AG04449 (cell line): Measurements from ENCODE around the gene IL24.

Experiments used
- CTCF ChIA-PET: fragments of 350-600 bp; formaldehyde crosslinking; extraction: SDS; loops from one replicate; lab custom pipeline; 2021; ENCODE audit warnings: antibody characterized with exemption; lab: Yijun Ruan, JAX
- POLR2A ChIA-PET: fragments of 400-600, 350-600 bp; formaldehyde crosslinking; extraction: SDS; loops from one replicate; lab custom pipeline; 2020; ENCODE audit warnings: antibody characterized with exemption, inconsistent platforms; lab: Yijun Ruan, JAX
- DNase-seq: peaks from one replicate; pipeline ENCODE4 v3.0.0-alpha.2; 2010; ENCODE audit warnings: low read depth, low spot score
- H3K4me3 ChIP-seq: 2 replicates; pipeline ENCODE4 v1.5.1; 2011; ENCODE audit warnings: low read depth, mild to moderate bottlenecking, control low read depth, low read length
- TF ChIP-seq, protein P1 (sequence below): IDR thresholded peaks from one replicate; pipeline ENCODE4 v1.5.1; 2011; ENCODE audit warnings: mild to moderate bottlenecking, moderate library complexity, low read length, control low read depth, inconsistent platforms; ENCODE audit not compliant: insufficient read depth; ENCODE audit errors: missing control alignments

Gene IL24

DNA sequence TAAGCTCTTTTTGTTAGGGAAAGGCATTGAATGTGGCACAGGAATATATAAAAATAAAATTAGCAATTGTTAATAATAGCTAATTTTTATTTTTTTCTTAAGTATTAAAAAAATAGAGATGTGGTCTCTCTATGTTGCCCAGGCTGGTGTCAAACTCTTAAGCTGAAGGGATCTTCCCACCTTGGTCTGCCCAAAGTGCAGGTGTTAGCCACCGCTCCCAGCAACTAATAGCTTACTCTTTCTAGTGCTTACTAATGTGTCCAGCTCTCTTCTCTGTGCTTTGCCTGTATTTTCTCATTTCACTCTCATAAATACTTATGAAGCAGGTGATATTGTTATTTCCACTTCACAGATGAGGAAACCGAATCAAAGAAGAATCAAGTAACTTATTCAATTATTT is 13.4 kb upstream of the IL24 start:
- CTCF ChIA-PET: interaction anchor here (0.6 to 2.9 kb wide), 9 partner anchors 9 to 271 kb away, joined by 3 to 16 read pairs (median 4); partner anchors contain the start of genes EIF2D and IL20
- TF ChIP-seq, protein P1, sequence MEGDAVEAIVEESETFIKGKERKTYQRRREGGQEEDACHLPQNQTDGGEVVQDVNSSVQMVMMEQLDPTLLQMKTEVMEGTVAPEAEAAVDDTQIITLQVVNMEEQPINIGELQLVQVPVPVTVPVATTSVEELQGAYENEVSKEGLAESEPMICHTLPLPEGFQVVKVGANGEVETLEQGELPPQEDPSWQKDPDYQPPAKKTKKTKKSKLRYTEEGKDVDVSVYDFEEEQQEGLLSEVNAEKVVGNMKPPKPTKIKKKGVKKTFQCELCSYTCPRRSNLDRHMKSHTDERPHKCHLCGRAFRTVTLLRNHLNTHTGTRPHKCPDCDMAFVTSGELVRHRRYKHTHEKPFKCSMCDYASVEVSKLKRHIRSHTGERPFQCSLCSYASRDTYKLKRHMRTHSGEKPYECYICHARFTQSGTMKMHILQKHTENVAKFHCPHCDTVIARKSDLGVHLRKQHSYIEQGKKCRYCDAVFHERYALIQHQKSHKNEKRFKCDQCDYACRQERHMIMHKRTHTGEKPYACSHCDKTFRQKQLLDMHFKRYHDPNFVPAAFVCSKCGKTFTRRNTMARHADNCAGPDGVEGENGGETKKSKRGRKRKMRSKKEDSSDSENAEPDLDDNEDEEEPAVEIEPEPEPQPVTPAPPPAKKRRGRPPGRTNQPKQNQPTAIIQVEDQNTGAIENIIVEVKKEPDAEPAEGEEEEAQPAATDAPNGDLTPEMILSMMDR: no peak
- no peak overlapping the region for H3K4me3 ChIP-seq
- POLR2A ChIA-PET: no interaction called here
- DNase-seq: no peak

DNA sequence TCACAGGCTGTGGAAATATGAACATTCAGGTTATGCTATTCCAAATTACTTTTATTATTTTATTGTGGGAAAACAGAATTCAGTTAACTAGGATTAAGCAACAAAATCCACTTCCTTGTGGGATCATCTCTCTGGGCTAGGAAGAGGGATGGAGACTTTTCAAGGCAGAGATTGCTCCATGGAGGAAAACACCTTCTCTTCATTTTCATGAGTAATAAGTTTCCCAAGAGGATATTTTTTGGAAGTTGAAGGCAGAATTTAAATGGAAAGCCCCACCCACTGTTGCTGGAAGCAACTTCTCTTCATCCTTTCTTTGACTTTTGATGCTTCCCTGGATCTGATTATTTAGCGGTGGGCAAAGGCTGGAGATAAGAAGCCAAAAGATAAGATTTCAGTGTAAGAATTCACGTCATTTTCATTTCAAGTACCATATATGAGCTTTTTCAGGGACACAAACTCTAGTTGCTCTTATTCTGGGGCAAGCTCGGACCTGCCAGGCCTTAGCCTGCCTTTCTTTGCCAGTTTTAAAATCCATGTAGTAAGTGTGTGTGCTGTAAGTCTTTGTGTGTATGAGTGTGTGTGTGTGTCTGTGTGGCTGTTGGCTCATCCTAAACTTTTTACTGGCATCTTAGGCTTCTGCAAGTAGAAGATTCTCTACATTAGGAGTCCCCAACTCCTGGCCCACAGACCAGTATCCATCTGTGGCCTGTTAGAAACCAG is 11.7 kb upstream of the IL24 start:
- ChIA-PET CTCF (interaction anchor here (1.4 to 3.1 kb wide), 5 partner anchors 20 to 251 kb away, joined by 4 to 16 read pairs (median 10); partner anchors contain the start of gene IL20), POLR2A (interaction anchor here (0.7 kb wide), 1 partner anchor 396 kb away, joined by 3 read pairs; no protein-coding TSS in a partner anchor)
- no peak for DNase-seq
- TF ChIP-seq, protein P1: no peak
- no peak overlapping the region for H3K4me3 ChIP-seq

DNA sequence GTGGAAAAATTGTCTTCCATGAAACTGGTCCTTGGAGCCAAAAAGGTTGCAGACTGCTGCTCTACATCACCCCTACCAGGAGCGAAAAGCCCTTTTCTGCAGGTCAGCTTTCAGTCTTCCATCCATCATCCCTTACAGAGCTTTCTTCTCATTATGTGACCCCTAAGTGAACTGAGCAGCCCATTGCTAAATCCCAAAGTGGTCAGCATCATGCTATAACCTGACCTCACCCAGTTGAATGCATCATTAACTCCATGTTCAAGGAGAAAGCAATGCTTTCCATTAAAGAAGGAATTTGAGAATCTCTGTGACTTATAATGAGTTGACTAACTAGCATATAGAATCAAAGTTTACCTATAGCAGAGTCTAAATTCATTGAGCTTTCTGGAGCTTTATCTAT is 10.4 kb upstream of the IL24 start:
- TF ChIP-seq, protein P1: no peak
- POLR2A ChIA-PET: no interaction called here
- no peak overlapping the region for H3K4me3 ChIP-seq
- CTCF ChIA-PET: interaction anchor here (0.9 to 3.1 kb wide), 5 partner anchors 10 to 152 kb away, joined by 3 to 15 read pairs (median 4); partner anchors contain the start of genes IL20 and IL24
- DNase-seq: no peak

DNA sequence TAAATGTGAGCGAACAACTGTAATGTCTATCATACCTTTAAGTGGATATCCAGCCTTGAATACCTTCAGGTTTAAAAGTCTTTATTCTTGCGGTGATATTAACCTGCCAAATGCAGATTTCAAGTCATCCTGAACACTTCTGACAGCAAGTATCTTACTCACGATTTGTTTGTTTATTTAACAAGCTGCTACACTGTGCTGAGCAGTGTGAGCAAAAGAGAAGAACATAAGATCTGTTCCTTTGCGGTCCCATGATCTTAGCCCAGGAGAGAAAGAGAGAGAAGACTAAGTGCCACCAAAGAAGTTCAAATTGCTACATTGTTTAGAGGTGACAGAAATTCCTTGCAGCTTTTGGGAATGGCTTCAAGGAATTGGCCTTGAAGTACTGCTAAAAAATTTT is 9.5 kb upstream of the IL24 start:
- no peak overlapping the region for H3K4me3 ChIP-seq
- CTCF ChIA-PET: interaction anchor here (1.1 to 3.1 kb wide), 4 partner anchors 9 to 23 kb away, joined by 3 to 15 read pairs (median 7); partner anchors contain the start of genes IL20 and IL24
- no peak for DNase-seq
- POLR2A ChIA-PET: no interaction called here
- TF ChIP-seq, protein P1: no peak

DNA sequence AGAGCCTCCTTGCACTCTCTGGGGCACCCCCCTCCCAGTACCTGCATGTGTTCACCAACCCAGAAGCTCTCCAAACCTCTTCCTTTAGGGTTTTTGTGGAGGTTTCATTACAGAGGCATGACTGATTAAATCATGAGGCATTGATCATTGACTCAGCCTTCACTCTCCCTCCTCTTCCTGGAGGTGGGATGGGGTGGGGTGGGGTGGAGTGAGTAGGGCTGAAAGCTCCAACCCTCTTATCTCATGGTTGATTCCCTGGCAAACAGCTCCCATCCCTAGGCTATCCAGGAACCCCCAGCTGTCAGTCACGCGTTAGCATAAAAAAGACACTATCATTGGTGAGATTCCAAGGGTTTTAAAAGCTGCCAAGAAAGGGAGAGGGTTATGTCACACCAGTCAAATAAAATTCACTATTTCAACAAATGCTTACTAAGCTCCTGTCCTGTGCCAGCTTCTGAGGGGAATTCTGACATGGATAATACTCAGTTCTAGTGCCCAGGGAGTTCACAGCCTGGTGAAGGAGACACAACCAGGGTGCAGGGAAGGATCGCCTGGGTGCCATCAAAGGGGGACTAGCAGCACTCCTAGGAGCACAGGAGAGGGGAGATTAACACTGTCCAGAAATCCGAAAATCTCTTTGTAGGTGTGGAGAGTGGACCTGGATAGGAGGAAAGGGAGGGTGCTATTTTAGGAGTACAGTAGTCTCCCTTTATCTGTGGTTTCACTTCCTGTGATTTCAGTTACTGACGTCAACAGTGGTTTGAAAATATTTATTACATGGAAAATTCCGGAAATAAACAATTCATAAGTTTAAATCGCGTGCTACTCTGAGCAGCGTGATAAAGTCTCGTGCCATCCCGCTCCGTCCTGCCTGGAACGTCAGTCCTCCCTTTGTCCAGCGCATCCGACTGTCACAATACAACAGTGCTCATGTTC is 6.8 kb upstream of the IL24 start:
- TF ChIP-seq, protein P1: no peak
- ChIA-PET POLR2A (no interaction called here), CTCF (interaction anchor here (0.9 to 2.4 kb wide), 4 partner anchors 22 to 163 kb away, joined by 3 to 13 read pairs (median 4); no protein-coding TSS in a partner anchor)
- no peak for DNase-seq
- H3K4me3 ChIP-seq: no peak overlapping the region
